Ovary (tissue), 9 donors: ENCODE measurements around the gene ETV3L. TPM values are rescaled to one million over a fixed set of nuclear protein-coding genes. Genes with fewer than 3 reads are reported as not detected.

Experiments
- DNase-seq, 5 donors: peaks; one replicate each; pipeline ENCODE4 v3.0.0-alpha.2; 2019 to 2020
- H3K27ac ChIP-seq, 2 donors: fragments of 200-600 bp; one replicate each; pipeline versions ENCODE4 v1.5.1 to v1.8.0; 2019 to 2022
- H3K27me3 ChIP-seq: fragments of 200-600 bp; one replicate; pipeline ENCODE4 v1.8.0; 2022
- H3K36me3 ChIP-seq: fragments of 200-600 bp; sonication (generic); one replicate; pipeline ENCODE4 v1.5.1; 2019
- H3K4me1 ChIP-seq: one replicate; pipeline ENCODE4 v1.8.1; 2013; ENCODE audit warnings: mild to moderate bottlenecking, moderate library complexity; ENCODE audit not compliant: insufficient read depth
- H3K4me3 ChIP-seq: fragments of 200-600 bp; sonication (generic); one replicate; pipeline ENCODE4 v1.5.1; 2017
- H3K9me3 ChIP-seq, 2 donors: fragments of 200-600 bp in 1 of 2; sonication (generic) in 1 of 2; one replicate each; pipeline versions ENCODE4 v1.5.1 to v1.8.1; 2013 to 2019; ENCODE audit warnings: mild to moderate bottlenecking in 1 of 2, moderate library complexity in 1 of 2
- CTCF ChIP-seq, 3 donors: fragments of 450-650 bp in 2 of 3; fragments of 200-600 bp in 1 of 3; IDR thresholded peaks; one replicate each; pipeline versions ENCODE4 v1.5.1 to v1.8.0; 2016 to 2022; ENCODE audit warnings: antibody characterized with exemption in 3 of 3, mild to moderate bottlenecking in 1 of 3
- EP300 ChIP-seq: sonication (generic); formaldehyde crosslinking; IDR thresholded peaks from one replicate; pipeline ENCODE4 v1.6.1; 2017; ENCODE audit warnings: antibody characterized with exemption
- POLR2A ChIP-seq: fragments of 450-650 bp; IDR thresholded peaks from one replicate; pipeline ENCODE4 v1.6.1; 2017; ENCODE audit warnings: antibody characterized with exemption, mild to moderate bottlenecking, moderate library complexity
- WGBS, 3 donors: extraction: QIAGEN DNeasy Blood & Tissue Kit in 1 of 3; methylation state at CpG; one replicate each; pipeline versions ENCODE4 v1.1.5 to v1.1.7; 2013 to 2017; 5-methylcytosine and 5-hydroxymethylcytosine counted together
- intact Hi-C, 4 donors: fragments of 100-400 bp; cut with DNase I; formaldehyde crosslinking; loops; one replicate each; pipeline versions ENCODE4 v1.11.0 to v1.15.1; 2022 to 2023
- polyA plus RNA-seq, 2 donors: library from polyadenylated mRNA; stranded (reverse); fragments of 200-250 nt in 1 of 2; fragments of 350-450 nt in 1 of 2; fragmentation: Illumina TruSeq in 1 of 2; extraction: RNeasy Lipid Tissue Mini Kit (QIAGEN cat#74804) in 1 of 2; gene quantifications; one replicate each; pipeline ENCODE4 v1.2.3, GENCODE V29; 2013 to 2014
- total RNA-seq, 7 donors: library from RNA; depleted of rRNA in 2 of 7; stranded (reverse); fragments of >200 nt in 2 of 7; fragmentation: NEBNext Ultra II Directional in 3 of 7; extraction: Animal tissue kit (Norgen Biotek cat#: 25700) in 3 of 7; gene quantifications; one replicate each; pipeline versions ENCODE4 v1.1.0 to v1.2.4, GENCODE V29; 2016 to 2023
- donor health status: DM: no; HTN: no; CAD: no; lungs with moderate emphysema.
- donor health status: DM: no; HTN: no; CAD: no.
- donor health status: Bipolar disorder and iron deficiency.
- donor health status: DM: yes; HTN: yes; CAD: no.
- donor health status: DM: no; HTN: no; CAD: no.
- donor health status: DM: yes; HTN: yes; CAD: no.

The ETV3L gene
- total and polyA plus RNA-seq, 9 donors: not detected

- Histone ChIP-seq H3K9me3 (no peaks in the 10 kb centered on the region), H3K4me1 (no peaks in the 10 kb centered on the region), H3K36me3 (no peaks in the 10 kb centered on the region), H3K4me3 (no peak overlapping the region), H3K27ac (no peak overlapping the region), H3K27me3 (no peaks in the 10 kb centered on the region)
- WGBS, 3 donors: 18 to 25% (median 20%) methylated on average over 19 of the region's 19 CpGs
- intact Hi-C loops: no loop called here
- TF ChIP-seq CTCF (IDR thresholded peaks at IDR 0.05): no peak
- no peak for TF ChIP-seq EP300
- TF ChIP-seq POLR2A: no peak
- no peak for DNase-seq
Measured at GRCh38 chr1:157107702-157108101, 8.1 kb upstream of the ETV3L start.

GRCh38 chr1:157106813-157107189 is 7.2 kb upstream of the ETV3L start:
- WGBS, 3 donors: 64 to 78% (median 70%) methylated on average over 6 of the region's 6 CpGs
- no peak for DNase-seq

GRCh38 chr1:157105988-157106812 is 6.6 kb upstream of the ETV3L start:
- Histone ChIP-seq H3K4me3 (no peak overlapping the region), H3K4me1 (no peaks in the 10 kb centered on the region), H3K27ac (no peak overlapping the region), H3K9me3 (no peaks in the 10 kb centered on the region), H3K36me3 (no peaks in the 10 kb centered on the region), H3K27me3 (no peaks in the 10 kb centered on the region)
- 44 to 63% (median 52%) methylated on average over 6 of the region's 6 CpGs for WGBS, 3 donors
- no peak for DNase-seq
- TF ChIP-seq CTCF (IDR thresholded peaks at IDR 0.05): no peak
- TF ChIP-seq POLR2A: no peak
- TF ChIP-seq EP300: no peak
- intact Hi-C loops: no loop called here

More at GRCh38 chr1:157106813-157107189, 7.2 kb upstream of the ETV3L start:
- Histone ChIP-seq H3K9me3 (no peaks in the 10 kb centered on the region), H3K4me3 (no peak overlapping the region), H3K36me3 (no peaks in the 10 kb centered on the region), H3K27ac (no peak overlapping the region), H3K27me3 (no peaks in the 10 kb centered on the region), H3K4me1 (no peaks in the 10 kb centered on the region)
- TF ChIP-seq POLR2A (no peak), EP300 (no peak), CTCF (IDR thresholded peaks at IDR 0.05) (no peak)
- intact Hi-C loops: no loop called here

GRCh38 chr1:157105298-157105987 is 5.8 kb upstream of the ETV3L start:
- Histone ChIP-seq H3K4me3 (no peak overlapping the region), H3K4me1 (no peaks in the 10 kb centered on the region), H3K27me3 (no peaks in the 10 kb centered on the region), H3K27ac (no peak overlapping the region), H3K36me3 (no peaks in the 10 kb centered on the region), H3K9me3 (no peaks in the 10 kb centered on the region)
- TF ChIP-seq POLR2A (no peak), EP300 (no peak), CTCF (IDR thresholded peaks at IDR 0.05) (no peak)
- no peak for DNase-seq
- intact Hi-C loops: no loop called here
- WGBS, 3 donors: 49 to 59% (median 56%) methylated on average over 14 of the region's 14 CpGs
